Activated T-cell treated with anti-CD3 and anti-CD28 coated beads for 24 hours (primary cell): ENCODE results near the gene TDRD1.

Experiments
- DNase-seq: peaks from one replicate; pipeline ENCODE4 v3.0.0-alpha.2; 2020; ENCODE audit warnings: low read depth

TDRD1 gene

GRCh38 chr10:114233482-114233881 is 54.3 kb downstream of the TDRD1 start:
- DNase-seq, result no peak

GRCh38 chr10:114234132-114234531 is 55.0 kb downstream of the TDRD1 start:
- no peak for DNase-seq

- DNase-seq, result peak; percentile 10
Measured at GRCh38 chr10:114239117-114239993, 60.2 kb downstream of the TDRD1 start, which contains the start of gene VWA2. Gene VWA2 (plus strand): TSS chr10:114239254. CDS start chr10:114248714, 9,460 bp downstream.

GRCh38 chr10:114239994-114240345 is 60.8 kb downstream of the TDRD1 start:
- no peak for DNase-seq

- no peak for DNase-seq
Measured at GRCh38 chr10:114242235-114242634, 63.1 kb downstream of the TDRD1 start.

- DNase-seq, result no peak
Measured at GRCh38 chr10:114243661-114244060, 64.5 kb downstream of the TDRD1 start.

- DNase-seq, result no peak
Measured at GRCh38 chr10:114244126-114244525, 65.0 kb downstream of the TDRD1 start.

- no peak for DNase-seq
Measured at GRCh38 chr10:114245121-114245791, 66.1 kb downstream of the TDRD1 start.

GRCh38 chr10:114246679-114247305 is 67.6 kb downstream of the TDRD1 start:
- no peak for DNase-seq

GRCh38 chr10:114250236-114250635 is 71.1 kb downstream of the TDRD1 start:
- DNase-seq, result no peak

- no peak for DNase-seq
Measured at GRCh38 chr10:114250716-114251115, 71.6 kb downstream of the TDRD1 start.

- DNase-seq, result no peak
Measured at GRCh38 chr10:114252092-114252491, 72.9 kb downstream of the TDRD1 start.

GRCh38 chr10:114252883-114253282 is 73.7 kb downstream of the TDRD1 start:
- no peak for DNase-seq

GRCh38 chr10:114255227-114255626 is 76.1 kb downstream of the TDRD1 start:
- no peak for DNase-seq

GRCh38 chr10:114256008-114256765 is 77.0 kb downstream of the TDRD1 start:
- DNase-seq, result no peak

GRCh38 chr10:114256822-114257221 is 77.7 kb downstream of the TDRD1 start:
- DNase-seq, result no peak

GRCh38 chr10:114257498-114257897 is 78.3 kb downstream of the TDRD1 start:
- no peak for DNase-seq

GRCh38 chr10:114258274-114258840 is 79.2 kb downstream of the TDRD1 start:
- no peak for DNase-seq

GRCh38 chr10:114259824-114260223 is 80.7 kb downstream of the TDRD1 start:
- DNase-seq, result no peak

- DNase-seq, result no peak
Measured at GRCh38 chr10:114260366-114260765, 81.2 kb downstream of the TDRD1 start.

GRCh38 chr10:114261076-114261475 is 81.9 kb downstream of the TDRD1 start:
- no peak for DNase-seq

GRCh38 chr10:114262496-114262895 is 83.3 kb downstream of the TDRD1 start:
- DNase-seq, result no peak
